Liver (tissue), 9 donors: Measurements from ENCODE around the gene CAPN2. TPM values are rescaled to one million over a fixed set of nuclear protein-coding genes. Genes with fewer than 3 reads are reported as not detected.

Experiments used
- DNase-seq: peaks from one replicate; pipeline ENCODE4 v3.0.0-alpha.2; 2017; ENCODE audit warnings: low spot score
- H3K27ac ChIP-seq, 2 donors: one replicate each; pipeline ENCODE4 v1.7.0; 2013; ENCODE audit warnings: inconsistent platforms in 2 of 2, low read length in 2 of 2, control low read depth in 1 of 2, low read depth in 1 of 2, mild to moderate bottlenecking in 1 of 2
- H3K27me3 ChIP-seq, 4 donors: one replicate each; pipeline versions ENCODE4 v1.6.1 to v1.7.0; 2013; ENCODE audit warnings: low read length in 3 of 4, inconsistent platforms in 1 of 4, mild to moderate bottlenecking in 1 of 4, moderate library complexity in 1 of 4; ENCODE audit not compliant: control insufficient read depth in 4 of 4, insufficient read depth in 4 of 4
- H3K36me3 ChIP-seq, 4 donors: one replicate each; pipeline versions ENCODE4 v1.6.1 to v1.7.0; 2013; ENCODE audit warnings: low read length in 3 of 4, mild to moderate bottlenecking in 3 of 4, low read depth in 1 of 4, moderate library complexity in 1 of 4; ENCODE audit not compliant: control insufficient read depth in 4 of 4, insufficient read depth in 3 of 4
- H3K4me1 ChIP-seq, 4 donors: one replicate each; pipeline versions ENCODE4 v1.6.1 to v1.7.0; 2013; ENCODE audit warnings: low read length in 3 of 4, mild to moderate bottlenecking in 3 of 4, moderate library complexity in 1 of 4; ENCODE audit not compliant: control insufficient read depth in 4 of 4, insufficient read depth in 4 of 4
- H3K4me3 ChIP-seq, 3 donors: one replicate each; pipeline versions ENCODE4 v1.6.1 to v1.7.0; 2013; ENCODE audit warnings: low read length in 3 of 3, control low read depth in 1 of 3, low read depth in 1 of 3, mild to moderate bottlenecking in 1 of 3
- H3K9ac ChIP-seq, 2 donors: one replicate each; pipeline ENCODE4 v1.7.0; 2013; ENCODE audit warnings: low read length in 2 of 2, mild to moderate bottlenecking in 2 of 2, moderate library complexity in 2 of 2, control low read depth in 1 of 2, low read depth in 1 of 2
- H3K9me3 ChIP-seq, 4 donors: one replicate each; pipeline versions ENCODE4 v1.6.1 to v1.7.0; 2013; ENCODE audit warnings: low read length in 3 of 4; ENCODE audit not compliant: control insufficient read depth in 4 of 4
- CTCF ChIP-seq: fragments of 150-350 bp; IDR thresholded peaks from 2 replicates; pipeline ENCODE4 v1.5.1; 2017; ENCODE audit warnings: improper control_type of control experiment, low read depth, low read length; ENCODE audit not compliant: missing input control
- EGR1 ChIP-seq, 2 donors: IDR thresholded peaks; 2 replicates each; pipeline ENCODE4 v1.6.1; 2016 to 2018; ENCODE audit warnings: antibody characterized with exemption in 2 of 2, low read depth in 2 of 2
- FOXA1 ChIP-seq: IDR thresholded peaks from 2 replicates; pipeline ENCODE4 v1.6.1; 2016; ENCODE audit warnings: antibody characterized with exemption
- FOXA2 ChIP-seq: IDR thresholded peaks from 2 replicates; pipeline ENCODE4 v1.6.1; 2016; ENCODE audit warnings: antibody characterized with exemption
- GABPA ChIP-seq, 2 donors: IDR thresholded peaks in 1 of 2; conservative IDR thresholded peaks in 1 of 2; 2 replicates each; pipeline ENCODE4 v1.6.1; 2016; ENCODE audit warnings: antibody characterized with exemption in 2 of 2, mild to moderate bottlenecking in 1 of 2, moderate library complexity in 1 of 2
- HNF4A ChIP-seq, 2 donors: conservative IDR thresholded peaks; 2 replicates each; pipeline ENCODE4 v1.6.1; 2016; ENCODE audit warnings: antibody characterized with exemption in 2 of 2, mild to moderate bottlenecking in 2 of 2
- HNF4G ChIP-seq: IDR thresholded peaks from 2 replicates; pipeline ENCODE4 v1.6.1; 2016; ENCODE audit warnings: antibody characterized with exemption
- JUND ChIP-seq, 2 donors: IDR thresholded peaks; 2 replicates each; pipeline ENCODE4 v1.6.1; 2016; ENCODE audit warnings: antibody characterized with exemption in 2 of 2
- NR2F2 ChIP-seq: IDR thresholded peaks from 2 replicates; pipeline ENCODE4 v1.6.1; 2016; ENCODE audit warnings: antibody characterized with exemption
- RAD21 ChIP-seq, 2 donors: IDR thresholded peaks; 2 replicates each; pipeline ENCODE4 v1.6.1; 2016; ENCODE audit warnings: antibody characterized with exemption in 2 of 2, mild to moderate bottlenecking in 2 of 2
- SP1 ChIP-seq: IDR thresholded peaks from 2 replicates; pipeline ENCODE4 v1.6.1; 2018; ENCODE audit warnings: antibody characterized with exemption, mild to moderate bottlenecking
- TAF1 ChIP-seq: conservative IDR thresholded peaks from 2 replicates; pipeline ENCODE4 v1.6.1; 2016; ENCODE audit warnings: antibody characterized with exemption, mild to moderate bottlenecking
- YY1 ChIP-seq: IDR thresholded peaks from 2 replicates; pipeline ENCODE4 v1.6.1; 2016; ENCODE audit warnings: antibody characterized with exemption, mild to moderate bottlenecking
- ZBTB33 ChIP-seq: IDR thresholded peaks from 2 replicates; pipeline ENCODE4 v1.6.1; 2016; ENCODE audit warnings: antibody characterized with exemption
- WGBS: extraction: QIAGEN DNeasy Blood & Tissue Kit; methylation state at CpG from one replicate; pipeline ENCODE4 v1.1.7; 2013; 5-methylcytosine and 5-hydroxymethylcytosine counted together
- polyA plus RNA-seq, 2 donors: library from polyadenylated mRNA; stranded (reverse) in 1 of 2; unstranded in 1 of 2; fragments of 200-250 nt in 1 of 2; fragments of >200 nt in 1 of 2; fragmentation: Nextera tagmentation in 1 of 2; extraction: Ambion mirVana in 1 of 2; gene quantifications; one replicate each; pipeline versions ENCODE4 v1.2.1 to v1.2.3, GENCODE V29; 2013 to 2015
- total RNA-seq, 2 donors: library from RNA; depleted of rRNA; stranded (reverse); fragments of >200 nt; gene quantifications; one replicate each; pipeline ENCODE4 v1.2.3, GENCODE V29; 2014
- TF ChIP-seq, protein P1 (sequence below): IDR thresholded peaks from 2 replicates; pipeline ENCODE4 v1.6.1; 2016; ENCODE audit warnings: antibody characterized with exemption
- TF ChIP-seq, protein P2 (sequence below): IDR thresholded peaks from 2 replicates; pipeline ENCODE4 v1.6.1; 2016; ENCODE audit warnings: antibody characterized with exemption, mild to moderate bottlenecking
- donor health status: healthy.
- donor health status: healthy.
- donor health status: healthy.
- donor health status: healthy.
- donor health status: healthy.

CAPN2 gene
- total and polyA plus RNA-seq, 4 donors: 11.2 to 20.7 (median 15.5) TPM

GRCh38 chr1:223702735-223703667 lies 9.3 kb upstream of the CAPN2 start:
- Histone ChIP-seq H3K27me3 (no peaks in the 10 kb centered on the region), H3K27ac (no peak overlapping the region), H3K9me3 (no peaks in the 10 kb centered on the region), H3K9ac (no peak overlapping the region), H3K36me3 (no peaks in the 10 kb centered on the region), H3K4me3 (no peak overlapping the region), H3K4me1 (peaks cover 0 to 6% (median 1%) of the 10 kb centered on the region in 4 donors)
- no peak for DNase-seq
- 92% methylated on average over 4 of the region's 4 CpGs for WGBS
- TF ChIP-seq FOXA2: no peak
- TF ChIP-seq GABPA (IDR thresholded peaks at IDR 0.05 in 1 of 2, conservative IDR thresholded peaks at IDR 0.05 in 1 of 2): no peak
- TF ChIP-seq HNF4A (conservative IDR thresholded peaks at IDR 0.05): no peak
- TF ChIP-seq RAD21 (IDR thresholded peaks at IDR 0.05): no peak
- no peak for TF ChIP-seq YY1
- TF ChIP-seq SP1: no peak
- no peak for TF ChIP-seq NR2F2
- TF ChIP-seq TAF1: no peak
- no peak for TF ChIP-seq ZBTB33
- no peak for TF ChIP-seq JUND (IDR thresholded peaks at IDR 0.05)
- no peak for TF ChIP-seq HNF4G
- TF ChIP-seq, protein P1, sequence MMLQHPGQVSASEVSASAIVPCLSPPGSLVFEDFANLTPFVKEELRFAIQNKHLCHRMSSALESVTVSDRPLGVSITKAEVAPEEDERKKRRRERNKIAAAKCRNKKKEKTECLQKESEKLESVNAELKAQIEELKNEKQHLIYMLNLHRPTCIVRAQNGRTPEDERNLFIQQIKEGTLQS: no peak
- TF ChIP-seq EGR1 (IDR thresholded peaks at IDR 0.05; ENCODE audit: low read depth in 2 of 2): no peak
- TF ChIP-seq, protein P2, sequence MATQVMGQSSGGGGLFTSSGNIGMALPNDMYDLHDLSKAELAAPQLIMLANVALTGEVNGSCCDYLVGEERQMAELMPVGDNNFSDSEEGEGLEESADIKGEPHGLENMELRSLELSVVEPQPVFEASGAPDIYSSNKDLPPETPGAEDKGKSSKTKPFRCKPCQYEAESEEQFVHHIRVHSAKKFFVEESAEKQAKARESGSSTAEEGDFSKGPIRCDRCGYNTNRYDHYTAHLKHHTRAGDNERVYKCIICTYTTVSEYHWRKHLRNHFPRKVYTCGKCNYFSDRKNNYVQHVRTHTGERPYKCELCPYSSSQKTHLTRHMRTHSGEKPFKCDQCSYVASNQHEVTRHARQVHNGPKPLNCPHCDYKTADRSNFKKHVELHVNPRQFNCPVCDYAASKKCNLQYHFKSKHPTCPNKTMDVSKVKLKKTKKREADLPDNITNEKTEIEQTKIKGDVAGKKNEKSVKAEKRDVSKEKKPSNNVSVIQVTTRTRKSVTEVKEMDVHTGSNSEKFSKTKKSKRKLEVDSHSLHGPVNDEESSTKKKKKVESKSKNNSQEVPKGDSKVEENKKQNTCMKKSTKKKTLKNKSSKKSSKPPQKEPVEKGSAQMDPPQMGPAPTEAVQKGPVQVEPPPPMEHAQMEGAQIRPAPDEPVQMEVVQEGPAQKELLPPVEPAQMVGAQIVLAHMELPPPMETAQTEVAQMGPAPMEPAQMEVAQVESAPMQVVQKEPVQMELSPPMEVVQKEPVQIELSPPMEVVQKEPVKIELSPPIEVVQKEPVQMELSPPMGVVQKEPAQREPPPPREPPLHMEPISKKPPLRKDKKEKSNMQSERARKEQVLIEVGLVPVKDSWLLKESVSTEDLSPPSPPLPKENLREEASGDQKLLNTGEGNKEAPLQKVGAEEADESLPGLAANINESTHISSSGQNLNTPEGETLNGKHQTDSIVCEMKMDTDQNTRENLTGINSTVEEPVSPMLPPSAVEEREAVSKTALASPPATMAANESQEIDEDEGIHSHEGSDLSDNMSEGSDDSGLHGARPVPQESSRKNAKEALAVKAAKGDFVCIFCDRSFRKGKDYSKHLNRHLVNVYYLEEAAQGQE: no peak
- TF ChIP-seq CTCF: no peak
- TF ChIP-seq FOXA1: no peak
